Endothelial cell of umbilical vein (primary cell): ENCODE measurements around the gene ANO1.

Experiments
- CTCF ChIP-seq, 2 donors: IDR thresholded peaks; 1 replicate in 1 of 2; 2 replicates in 1 of 2; pipeline ENCODE4 v1.5.1; 2011; ENCODE audit warnings: low read length in 2 of 2, mild to moderate bottlenecking in 2 of 2, moderate library complexity in 2 of 2, control low read depth in 1 of 2, inconsistent platforms in 1 of 2, low read depth in 1 of 2; ENCODE audit not compliant: insufficient read depth in 1 of 2; ENCODE audit errors: extremely low read depth in 1 of 2
- EZH2 ChIP-seq: IDR thresholded peaks from 2 replicates; pipeline ENCODE4 v1.6.1; 2012; ENCODE audit warnings: borderline replicate concordance, low read depth, mild to moderate bottlenecking, moderate library complexity, low read length, inconsistent platforms; ENCODE audit not compliant: severe bottlenecking
- POLR2A ChIP-seq: IDR thresholded peaks from 2 replicates; pipeline ENCODE4 v1.6.1; 2012; ENCODE audit warnings: low read depth, mild to moderate bottlenecking, control low read depth, low read length

GRCh38 chr11:70205049-70205725, 127.1 kb downstream of the ANO1 start:
- TF ChIP-seq POLR2A (no peak), CTCF (IDR thresholded peaks at IDR 0.05; ENCODE audit: extremely low read depth in 1 of 2, insufficient read depth in 1 of 2, low read depth in 1 of 2, low read length in 2 of 2) (no peak), EZH2 (no peak)
